NCI-H524 (cell line): Measurements from ENCODE around the gene FN1.
"Not testable (repeated sequence)": the region's sequence is repeated elsewhere in the genome, so short reads cannot be mapped to it uniquely, and the experiment has no call there.

Source experiments
- DNase-seq, 2 experiments: peaks; one replicate each; lab custom pipeline; 2025; lab: John Stamatoyannopoulos, UW

FN1 gene

GRCh38 chr2:215422676-215423075 is 13.2 kb downstream of the FN1 start:
- no peak for DNase-seq

GRCh38 chr2:215421859-215422461 is 13.9 kb downstream of the FN1 start:
- no peak for DNase-seq

- DNase-seq, result no peak
Measured at GRCh38 chr2:215420471-215420935, 15.4 kb downstream of the FN1 start.

- no peak for DNase-seq
Measured at GRCh38 chr2:215419769-215420470, 15.9 kb downstream of the FN1 start.

GRCh38 chr2:215419113-215419512 is 16.8 kb downstream of the FN1 start:
- no peak for DNase-seq

- DNase-seq, result no peak
Measured at GRCh38 chr2:215418064-215418963, 17.6 kb downstream of the FN1 start.

- no peak for DNase-seq
Measured at GRCh38 chr2:215417400-215417951, 18.4 kb downstream of the FN1 start.

GRCh38 chr2:215416656-215417055 is 19.2 kb downstream of the FN1 start:
- DNase-seq, result no peak

GRCh38 chr2:215415820-215416577 is 19.9 kb downstream of the FN1 start:
- no peak for DNase-seq

- no peak for DNase-seq
Measured at GRCh38 chr2:215415218-215415617, 20.6 kb downstream of the FN1 start.

- DNase-seq, result no peak
Measured at GRCh38 chr2:215414674-215415073, 21.2 kb downstream of the FN1 start.

GRCh38 chr2:215413974-215414373 is 21.9 kb downstream of the FN1 start:
- no peak for DNase-seq

GRCh38 chr2:215413484-215413777 is 22.4 kb downstream of the FN1 start:
- no peak for DNase-seq

GRCh38 chr2:215411941-215412743 is 23.7 kb downstream of the FN1 start:
- no peak for DNase-seq

- no peak for DNase-seq
Measured at GRCh38 chr2:215410932-215411285, 25.0 kb downstream of the FN1 start.

GRCh38 chr2:215410181-215410931 is 25.5 kb downstream of the FN1 start:
- not testable (repeated sequence) for DNase-seq

GRCh38 chr2:215409331-215410127 is 26.3 kb downstream of the FN1 start:
- no peak for DNase-seq

- not testable (repeated sequence) for DNase-seq
Measured at GRCh38 chr2:215408441-215408840, 27.4 kb downstream of the FN1 start.

GRCh38 chr2:215407590-215408264 is 28.1 kb downstream of the FN1 start:
- DNase-seq, result no peak
